ENCODE data around the gene ZMIZ1. TPM values are rescaled to one million over a fixed set of nuclear protein-coding genes. Genes with fewer than 3 reads are reported as not detected.

The ZMIZ1 gene
- total and polyA plus RNA-seq, 4 donors: 3.9 to 19.1 (median 9.8) TPM

- Histone ChIP-seq H3K27ac (ENCODE audit: low read depth in 1 of 2, low read length in 2 of 2) (no peak overlapping the region), H3K4me3 (ENCODE audit: low read depth in 1 of 3, low read length in 3 of 3) (no peak overlapping the region), H3K4me1 (ENCODE audit: control insufficient read depth in 4 of 4, insufficient read depth in 4 of 4, low read length in 3 of 4) (peaks cover 9 to 24% (median 14%) of the 10 kb centered on the region in 4 donors), H3K27me3 (ENCODE audit: control insufficient read depth in 4 of 4, insufficient read depth in 4 of 4, low read length in 3 of 4) (no peaks in the 10 kb centered on the region), H3K9me3 (ENCODE audit: control insufficient read depth in 4 of 4, low read length in 3 of 4) (no peaks in the 10 kb centered on the region), H3K9ac (ENCODE audit: low read depth in 1 of 2, low read length in 2 of 2) (no peak overlapping the region), H3K36me3 (ENCODE audit: control insufficient read depth in 4 of 4, insufficient read depth in 3 of 4, low read depth in 1 of 4, low read length in 3 of 4) (peaks cover 0 to 11% (median 6%) of the 10 kb centered on the region in 4 donors)
- WGBS: 88% methylated on average over 10 of the region's 10 CpGs
- no peak for DNase-seq (ENCODE audit: low spot score)
- no peak for TF ChIP-seq FOXA1 (IDR thresholded peaks at IDR 0.05)
- no peak for TF ChIP-seq SP1 (IDR thresholded peaks at IDR 0.05)
- TF ChIP-seq RAD21 (IDR thresholded peaks at IDR 0.05): no peak
- no peak for TF ChIP-seq RXRA (IDR thresholded peaks at IDR 0.05)
- TF ChIP-seq JUND (IDR thresholded peaks at IDR 0.05): no peak
- TF ChIP-seq GABPA (IDR thresholded peaks at IDR 0.05 in 1 of 2, conservative IDR thresholded peaks at IDR 0.05 in 1 of 2): no peak
- TF ChIP-seq NR2F2 (IDR thresholded peaks at IDR 0.05): no peak
- no peak for TF ChIP-seq ZBTB33 (IDR thresholded peaks at IDR 0.05)
- TF ChIP-seq YY1 (IDR thresholded peaks at IDR 0.05): no peak
- no peak for TF ChIP-seq REST (IDR thresholded peaks at IDR 0.05)
- no peak for TF ChIP-seq CTCF (IDR thresholded peaks at IDR 0.05; ENCODE audit: low read depth, low read length, missing input control)
- TF ChIP-seq FOXA2 (IDR thresholded peaks at IDR 0.05): no peak
- no peak for TF ChIP-seq MAX (IDR thresholded peaks at IDR 0.05)
- TF ChIP-seq HNF4G (IDR thresholded peaks at IDR 0.05): no peak
- no peak for TF ChIP-seq ATF3 (IDR thresholded peaks at IDR 0.05)
- TF ChIP-seq HNF4A (conservative IDR thresholded peaks at IDR 0.05): no peak
- no peak for TF ChIP-seq TAF1 (conservative IDR thresholded peaks at IDR 0.05)
- no peak for TF ChIP-seq EGR1 (IDR thresholded peaks at IDR 0.05; ENCODE audit: low read depth in 2 of 2)
Measured at GRCh38 chr10:79142064-79142491, 73.3 kb downstream of the ZMIZ1 start.
